GM23338 (cell line): ENCODE results near the gene KDM7A. TPM values are rescaled to one million over a fixed set of nuclear protein-coding genes. Genes with fewer than 3 reads are reported as not detected.

Experiments used
- ATAC-seq: fragments of 200-7000 bp; cut with Tn5 transposase; 3 replicates; pipeline ENCODE4 v1.9.1; 2020
- DNase-seq: peaks from one replicate; pipeline ENCODE4 v3.0.0-alpha.2; 2015; ENCODE audit warnings: low spot score
- H2AFZ ChIP-seq: fragments of 200-600 bp; sonication (generic); 2 replicates; pipeline ENCODE4 v1.8.0; 2016; ENCODE audit warnings: antibody characterized with exemption, mild to moderate bottlenecking, moderate library complexity
- H3F3A ChIP-seq: fragments of 200-600 bp; sonication (generic); replicated peaks from 2 replicates; pipeline ENCODE4 v1.8.0; 2017; ENCODE audit warnings: antibody characterized with exemption, mixed run types, low read depth
- H3K27ac ChIP-seq: fragments of 200-600 bp; sonication (generic); 2 replicates; pipeline ENCODE4 v1.6.1; 2016; ENCODE audit warnings: low read depth
- H3K27me3 ChIP-seq: fragments of 200-600 bp; sonication (generic); 2 replicates; pipeline ENCODE4 v1.8.0; 2016; ENCODE audit warnings: mild to moderate bottlenecking, mixed run types, moderate library complexity; ENCODE audit not compliant: insufficient read depth
- H3K36me3 ChIP-seq: fragments of 200-600 bp; sonication (generic); 2 replicates; pipeline ENCODE4 v1.8.0; 2016; ENCODE audit warnings: mild to moderate bottlenecking; ENCODE audit not compliant: insufficient read depth
- H3K4me1 ChIP-seq: fragments of 200-600 bp; sonication (generic); 2 replicates; pipeline ENCODE4 v1.8.0; 2016; ENCODE audit warnings: mild to moderate bottlenecking, moderate library complexity; ENCODE audit not compliant: insufficient read depth
- H3K4me2 ChIP-seq: fragments of 200-600 bp; sonication (generic); 2 replicates; pipeline ENCODE4 v1.7.1; 2017; ENCODE audit warnings: mixed run types
- H3K4me3 ChIP-seq: fragments of 200-600 bp; sonication (generic); 2 replicates; pipeline ENCODE4 v1.6.1; 2016; ENCODE audit warnings: mixed run types
- H3K79me2 ChIP-seq: fragments of 200-600 bp; sonication (generic); replicated peaks from 2 replicates; pipeline ENCODE4 v1.8.0; 2017; ENCODE audit warnings: mild to moderate bottlenecking; ENCODE audit not compliant: insufficient read depth
- H3K9me2 ChIP-seq: fragments of 200-600 bp; sonication (generic); 2 replicates; pipeline ENCODE4 v1.8.0; 2017; ENCODE audit not compliant: insufficient read depth
- H4K20me1 ChIP-seq: fragments of 200-600 bp; sonication (generic); replicated peaks from 2 replicates; pipeline ENCODE4 v1.8.0; 2017; ENCODE audit warnings: mild to moderate bottlenecking; ENCODE audit not compliant: insufficient read depth
- H3K27ac Mint-ChIP-seq: 2 replicates; pipeline ENCODE4 v1.8.0; 2020; ENCODE audit warnings: inconsistent platforms, mild to moderate bottlenecking, moderate library complexity, mixed read lengths
- H3K27me3 Mint-ChIP-seq: 3 replicates; pipeline ENCODE4 v1.8.0; 2022; ENCODE audit warnings: low read depth, mild to moderate bottlenecking, moderate library complexity, mixed read lengths, inconsistent platforms; ENCODE audit not compliant: insufficient read depth, poor library complexity
- H3K36me3 Mint-ChIP-seq: 3 replicates; pipeline ENCODE4 v1.8.0; 2021; ENCODE audit warnings: low read depth, mild to moderate bottlenecking, inconsistent platforms, moderate library complexity, mixed read lengths
- H3K4me1 Mint-ChIP-seq: 3 replicates; pipeline ENCODE4 v1.8.0; 2020; ENCODE audit warnings: mild to moderate bottlenecking, inconsistent platforms, mixed read lengths
- H3K4me3 Mint-ChIP-seq: 3 replicates; pipeline ENCODE4 v1.8.0; 2021; ENCODE audit warnings: moderate library complexity, mild to moderate bottlenecking, inconsistent platforms, mixed read lengths
- H3K9me3 Mint-ChIP-seq: 3 replicates; pipeline ENCODE4 v1.8.0; 2020; ENCODE audit warnings: moderate library complexity, mild to moderate bottlenecking, inconsistent platforms, mixed read lengths
- EZH2phosphoT487 ChIP-seq: fragments of 200-600 bp; sonication (generic); IDR thresholded peaks from one replicate; pipeline ENCODE4 v1.8.1; 2018; ENCODE audit warnings: antibody characterized with exemption; ENCODE audit not compliant: unreplicated experiment
- POLR2AphosphoS5 ChIP-seq: IDR thresholded peaks from 2 replicates; pipeline ENCODE4 v1.6.1; 2016; ENCODE audit warnings: antibody characterized with exemption, low read depth
- ZNF114 ChIP-seq: fragments of 250-450 bp; sonication (Bioruptor Pico); IDR thresholded peaks from 2 replicates; pipeline ENCODE4 v1.5.0; 2020; ENCODE audit warnings: mild to moderate bottlenecking, moderate library complexity
- long read RNA-seq: library from polyadenylated mRNA; unstranded; transcript quantifications from one replicate; pipeline ENCODE4 v2.0.0, GENCODE V29; 2020; ENCODE audit not compliant: unreplicated experiment
- polyA plus RNA-seq: library from polyadenylated mRNA; unstranded; fragments of >200 nt; fragmentation: Nextera tagmentation; extraction: Ambion mirVana; gene quantifications from 2 replicates; pipeline ENCODE4 v1.2.1, GENCODE V29; 2016
- total RNA-seq: library from RNA; depleted of rRNA; stranded (reverse); fragments of >200 nt; shearing (Covaris generic); gene quantifications from 2 replicates; pipeline ENCODE4 v1.2.3, GENCODE V29; 2014; rRNA removed
- TF ChIP-seq, protein P1 (sequence below): IDR thresholded peaks from one replicate; pipeline ENCODE4 v1.6.1; 2018; ENCODE audit warnings: antibody characterized with exemption; ENCODE audit not compliant: unreplicated experiment

Gene KDM7A, protein sequence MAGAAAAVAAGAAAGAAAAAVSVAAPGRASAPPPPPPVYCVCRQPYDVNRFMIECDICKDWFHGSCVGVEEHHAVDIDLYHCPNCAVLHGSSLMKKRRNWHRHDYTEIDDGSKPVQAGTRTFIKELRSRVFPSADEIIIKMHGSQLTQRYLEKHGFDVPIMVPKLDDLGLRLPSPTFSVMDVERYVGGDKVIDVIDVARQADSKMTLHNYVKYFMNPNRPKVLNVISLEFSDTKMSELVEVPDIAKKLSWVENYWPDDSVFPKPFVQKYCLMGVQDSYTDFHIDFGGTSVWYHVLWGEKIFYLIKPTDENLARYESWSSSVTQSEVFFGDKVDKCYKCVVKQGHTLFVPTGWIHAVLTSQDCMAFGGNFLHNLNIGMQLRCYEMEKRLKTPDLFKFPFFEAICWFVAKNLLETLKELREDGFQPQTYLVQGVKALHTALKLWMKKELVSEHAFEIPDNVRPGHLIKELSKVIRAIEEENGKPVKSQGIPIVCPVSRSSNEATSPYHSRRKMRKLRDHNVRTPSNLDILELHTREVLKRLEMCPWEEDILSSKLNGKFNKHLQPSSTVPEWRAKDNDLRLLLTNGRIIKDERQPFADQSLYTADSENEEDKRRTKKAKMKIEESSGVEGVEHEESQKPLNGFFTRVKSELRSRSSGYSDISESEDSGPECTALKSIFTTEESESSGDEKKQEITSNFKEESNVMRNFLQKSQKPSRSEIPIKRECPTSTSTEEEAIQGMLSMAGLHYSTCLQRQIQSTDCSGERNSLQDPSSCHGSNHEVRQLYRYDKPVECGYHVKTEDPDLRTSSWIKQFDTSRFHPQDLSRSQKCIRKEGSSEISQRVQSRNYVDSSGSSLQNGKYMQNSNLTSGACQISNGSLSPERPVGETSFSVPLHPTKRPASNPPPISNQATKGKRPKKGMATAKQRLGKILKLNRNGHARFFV
- 9.4 and 10.8 TPM in 2 replicates for total RNA-seq
- polyA plus RNA-seq: 2.0 and 2.3 TPM in 2 replicates
- long read RNA-seq, partial matches to known transcripts: 2 of 2 reads
- long read RNA-seq, other reads (novel, unspliced or antisense): 0 of 2 reads

DNA sequence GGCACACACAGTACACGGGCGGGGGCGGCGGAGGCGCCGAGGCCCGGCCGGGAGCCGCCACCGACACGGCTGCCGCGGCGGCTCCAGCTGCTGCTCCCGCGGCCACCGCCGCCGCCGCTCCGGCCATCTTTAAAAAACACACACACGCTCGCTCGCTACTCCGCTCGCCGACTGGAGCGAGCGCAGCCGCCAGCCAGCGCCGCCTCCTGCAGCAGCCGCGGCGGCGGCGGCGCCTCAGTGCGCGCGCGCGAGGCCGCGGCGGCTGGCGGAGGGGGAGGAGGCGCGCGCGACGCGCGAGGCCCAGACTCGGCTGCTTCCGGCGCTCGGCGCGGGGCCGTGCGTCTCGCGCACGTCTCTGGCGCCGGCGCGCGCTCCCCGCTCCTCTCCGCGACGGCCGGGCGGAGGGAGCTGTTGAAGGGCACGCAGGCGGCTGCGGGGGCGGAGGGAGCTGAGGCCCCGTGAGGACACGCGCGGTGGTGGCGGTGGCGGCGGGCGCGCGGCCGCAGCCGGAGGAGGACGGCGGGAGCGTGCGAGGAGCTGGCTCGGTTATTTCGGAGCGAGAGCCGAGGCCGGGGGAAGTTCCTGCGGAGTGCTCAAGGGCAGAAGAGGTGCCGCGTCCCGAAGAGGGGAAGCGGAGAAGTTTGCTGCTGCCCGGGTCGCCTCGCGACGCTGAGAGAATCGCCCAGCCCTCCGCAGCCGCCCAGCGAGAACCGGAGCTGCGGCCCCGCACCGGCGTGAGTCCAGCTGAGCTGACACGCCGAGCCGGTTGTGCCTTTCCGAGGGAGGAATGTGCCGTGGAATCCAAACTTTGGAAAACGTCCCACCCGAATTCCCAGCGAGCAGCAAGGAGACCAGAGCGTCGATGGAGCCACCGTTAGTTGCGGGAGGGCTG, at the start of gene KDM7A:
Gene KDM7A (minus strand): TSS at position 173 of the 892 bp plus-strand sequence. CDS start 46 bp downstream, at position 127.
- peaks cover 9% of the 10 kb centered on the region; the same call in 2 of the 3 replicates for H3K9me3 Mint-ChIP-seq
- Histone ChIP-seq H2AFZ (peak within 1 kb of the TSS; percentile 99), H3K9me2 (no peaks in the 10 kb centered on the region), H3K27ac (no peak within 1 kb of the TSS), H3K36me3 (no peaks in the 10 kb centered on the region), H3K27me3 (peaks cover 23% of the 10 kb centered on the region), H4K20me1 (peaks cover 10% of the 10 kb centered on the region; the same call in 1 of the 2 replicates), H3K79me2 (peaks cover 29% of the 10 kb centered on the region), H3K4me3 (peak within 1 kb of the TSS; percentile 97), H3K4me2 (peak within 1 kb of the TSS; percentile 91), H3K4me1 (no peaks in the 10 kb centered on the region), H3F3A (no peaks in the 10 kb centered on the region; the same call in 1 of the 2 replicates)
- DNase-seq (peak; percentile 91), ATAC-seq (peak; percentile 79)
- 0 out of 3 replicates have a peak, but pooled peaks cover 2% of the 10 kb centered on the region for H3K36me3 Mint-ChIP-seq
- H3K27me3 Mint-ChIP-seq: peaks cover 25% of the 10 kb centered on the region
- peaks cover 10% of the 10 kb centered on the region for H3K4me1 Mint-ChIP-seq
- peak within 1 kb of the TSS; percentile 97 for H3K4me3 Mint-ChIP-seq
- no peak within 1 kb of the TSS for H3K27ac Mint-ChIP-seq
- no peak for TF ChIP-seq EZH2phosphoT487
- no peak for TF ChIP-seq ZNF114 (CRISPR knock-in tag)
- TF ChIP-seq, protein P1, sequence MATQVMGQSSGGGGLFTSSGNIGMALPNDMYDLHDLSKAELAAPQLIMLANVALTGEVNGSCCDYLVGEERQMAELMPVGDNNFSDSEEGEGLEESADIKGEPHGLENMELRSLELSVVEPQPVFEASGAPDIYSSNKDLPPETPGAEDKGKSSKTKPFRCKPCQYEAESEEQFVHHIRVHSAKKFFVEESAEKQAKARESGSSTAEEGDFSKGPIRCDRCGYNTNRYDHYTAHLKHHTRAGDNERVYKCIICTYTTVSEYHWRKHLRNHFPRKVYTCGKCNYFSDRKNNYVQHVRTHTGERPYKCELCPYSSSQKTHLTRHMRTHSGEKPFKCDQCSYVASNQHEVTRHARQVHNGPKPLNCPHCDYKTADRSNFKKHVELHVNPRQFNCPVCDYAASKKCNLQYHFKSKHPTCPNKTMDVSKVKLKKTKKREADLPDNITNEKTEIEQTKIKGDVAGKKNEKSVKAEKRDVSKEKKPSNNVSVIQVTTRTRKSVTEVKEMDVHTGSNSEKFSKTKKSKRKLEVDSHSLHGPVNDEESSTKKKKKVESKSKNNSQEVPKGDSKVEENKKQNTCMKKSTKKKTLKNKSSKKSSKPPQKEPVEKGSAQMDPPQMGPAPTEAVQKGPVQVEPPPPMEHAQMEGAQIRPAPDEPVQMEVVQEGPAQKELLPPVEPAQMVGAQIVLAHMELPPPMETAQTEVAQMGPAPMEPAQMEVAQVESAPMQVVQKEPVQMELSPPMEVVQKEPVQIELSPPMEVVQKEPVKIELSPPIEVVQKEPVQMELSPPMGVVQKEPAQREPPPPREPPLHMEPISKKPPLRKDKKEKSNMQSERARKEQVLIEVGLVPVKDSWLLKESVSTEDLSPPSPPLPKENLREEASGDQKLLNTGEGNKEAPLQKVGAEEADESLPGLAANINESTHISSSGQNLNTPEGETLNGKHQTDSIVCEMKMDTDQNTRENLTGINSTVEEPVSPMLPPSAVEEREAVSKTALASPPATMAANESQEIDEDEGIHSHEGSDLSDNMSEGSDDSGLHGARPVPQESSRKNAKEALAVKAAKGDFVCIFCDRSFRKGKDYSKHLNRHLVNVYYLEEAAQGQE: no peak
- peak; percentile 46; the same call in 1 of the 2 replicates for TF ChIP-seq POLR2AphosphoS5
